H1 (cell line): ENCODE results near the gene MADD. TPM values are rescaled to one million over a fixed set of nuclear protein-coding genes. Genes with fewer than 3 reads are reported as not detected.

Source experiments
- CTCF ChIA-PET: fragments of 300-600 bp; sonication (Branson Sonifier 250); formaldehyde crosslinking; loops from one replicate; lab custom pipeline; 2021; ENCODE audit not compliant: partially characterized antibody; lab: Charles Lee
- POLR2A ChIA-PET: fragments of 300-600 bp; sonication (Branson Sonifier 250); formaldehyde crosslinking; loops from one replicate; lab custom pipeline; 2021; ENCODE audit warnings: inconsistent platforms; ENCODE audit not compliant: partially characterized antibody; lab: Charles Lee
- DNase-seq, 2 experiments: peaks; one replicate each; pipeline versions ENCODE4 v3.0.0 to v3.0.0-alpha.2; 2010 to 2022; ENCODE audit warnings: low spot score in 2 of 2, low read depth in 1 of 2, mixed read lengths in 1 of 2
- FAIRE-seq: peaks from 2 replicates; lab custom pipeline; 2011; peaks lifted over from hg19 to GRCh38; lab: Jason Lieb, UNC
- H2AFZ ChIP-seq: 2 replicates; pipeline ENCODE4 v1.8.1; 2012; ENCODE audit warnings: low read length, inconsistent platforms
- H2AK5ac ChIP-seq: 2 replicates; pipeline ENCODE4 v1.6.1; 2013; ENCODE audit warnings: low read depth, low read length
- H2BK120ac ChIP-seq: replicated peaks from 2 replicates; pipeline ENCODE3; 2013; ENCODE audit warnings: low read depth, low read length, inconsistent platforms
- H2BK12ac ChIP-seq: 2 replicates; pipeline ENCODE4 v1.6.1; 2013; ENCODE audit warnings: low read depth, low read length
- H2BK15ac ChIP-seq: 2 replicates; pipeline ENCODE4 v1.6.1; 2013; ENCODE audit warnings: low read length
- H2BK20ac ChIP-seq: 2 replicates; pipeline ENCODE4 v1.6.1; 2013; ENCODE audit warnings: low read length
- H2BK5ac ChIP-seq: 2 replicates; pipeline ENCODE4 v1.6.1; 2013; ENCODE audit warnings: low read depth, low read length
- H3K14ac ChIP-seq: 2 replicates; pipeline ENCODE4 v1.6.1; 2013; ENCODE audit warnings: inconsistent platforms; ENCODE audit not compliant: insufficient read length
- H3K18ac ChIP-seq: 2 replicates; pipeline ENCODE4 v1.6.1; 2013; ENCODE audit warnings: low read length; ENCODE audit errors: extremely low read depth
- H3K23ac ChIP-seq: 2 replicates; pipeline ENCODE4 v1.6.1; 2013; ENCODE audit warnings: inconsistent platforms; ENCODE audit not compliant: insufficient read length
- H3K23me2 ChIP-seq: 2 replicates; pipeline ENCODE4 v1.6.1; 2013; ENCODE audit warnings: low read depth, low read length
- H3K27ac ChIP-seq: 2 replicates; pipeline ENCODE4 v1.6.1; 2011; ENCODE audit warnings: low read depth, low read length, inconsistent platforms
- H3K27me3 ChIP-seq, 4 experiments: replicated peaks in 1 of 4; 1 replicate in 1 of 4; 2 replicates in 3 of 4; pipeline versions ENCODE4 v1.6.1 to v1.8.1; 2011 to 2013; ENCODE audit warnings: low read length in 3 of 4, mild to moderate bottlenecking in 3 of 4, inconsistent platforms in 2 of 4, mixed read lengths in 2 of 4, moderate library complexity in 1 of 4; ENCODE audit not compliant: control insufficient read depth in 3 of 4, insufficient read depth in 3 of 4; ENCODE audit errors: extremely low read depth in 1 of 4
- H3K36me3 ChIP-seq, 4 experiments: 2 replicates each; pipeline versions ENCODE4 v1.6.1 to v1.8.1; 2011 to 2013; ENCODE audit warnings: mild to moderate bottlenecking in 4 of 4, low read length in 3 of 4, moderate library complexity in 2 of 4, control low read depth in 1 of 4, inconsistent platforms in 1 of 4; ENCODE audit not compliant: insufficient read depth in 4 of 4, control insufficient read depth in 2 of 4
- H3K4ac ChIP-seq: replicated peaks from 2 replicates; pipeline ENCODE3; 2013; ENCODE audit warnings: low read length, low read depth, mixed read lengths, inconsistent platforms; ENCODE audit not compliant: insufficient read length
- H3K4me1 ChIP-seq, 4 experiments: replicated peaks in 1 of 4; 1 replicate in 1 of 4; 2 replicates in 3 of 4; pipeline versions ENCODE4 v1.6.1 to v1.8.1; 2011 to 2013; ENCODE audit warnings: low read length in 3 of 4, inconsistent platforms in 2 of 4, mixed read lengths in 1 of 4; ENCODE audit not compliant: insufficient read depth in 4 of 4, control insufficient read depth in 3 of 4
- H3K4me2 ChIP-seq, 2 experiments: 2 replicates each; pipeline versions ENCODE4 v1.6.1 to v1.8.1; 2011 to 2013; ENCODE audit warnings: low read depth in 2 of 2, low read length in 2 of 2, control low read depth in 1 of 2, inconsistent platforms in 1 of 2, mild to moderate bottlenecking in 1 of 2; ENCODE audit not compliant: insufficient read depth in 1 of 2
- H3K4me3 ChIP-seq, 4 experiments: fragments of 200-600, 300-600 bp in 1 of 4; sonication (generic), shearing (Covaris generic), sonication (Bioruptor Twin) in 1 of 4; 2 replicates each; pipeline versions ENCODE4 v1.5.1 to v1.8.1; 2011 to 2016; ENCODE audit warnings: low read length in 4 of 4, low read depth in 3 of 4, control low read depth in 2 of 4, inconsistent platforms in 2 of 4, mild to moderate bottlenecking in 2 of 4, mixed read lengths in 1 of 4, moderate library complexity in 1 of 4; ENCODE audit not compliant: insufficient read depth in 2 of 4; ENCODE audit errors: extremely low read depth in 1 of 4
- H3K56ac ChIP-seq: replicated peaks from 2 replicates; pipeline ENCODE3; 2013; ENCODE audit warnings: low read depth, mild to moderate bottlenecking, mixed read lengths, low read length, inconsistent platforms; ENCODE audit not compliant: insufficient read length
- H3K79me1 ChIP-seq: 2 replicates; pipeline ENCODE4 v1.6.1; 2013; ENCODE audit warnings: low read depth, low read length, control low read depth
- H3K79me2 ChIP-seq, 2 experiments: 2 replicates each; pipeline versions ENCODE4 v1.6.1 to v1.8.1; 2012 to 2013; ENCODE audit warnings: low read length in 2 of 2, mild to moderate bottlenecking in 2 of 2, inconsistent platforms in 1 of 2; ENCODE audit not compliant: insufficient read depth in 2 of 2, control insufficient read depth in 1 of 2
- H3K9ac ChIP-seq, 4 experiments: replicated peaks in 1 of 4; 1 replicate in 1 of 4; 2 replicates in 3 of 4; pipeline versions ENCODE4 v1.6.1 to v1.8.1; 2011 to 2013; ENCODE audit warnings: low read depth in 3 of 4, low read length in 3 of 4, control low read depth in 2 of 4, mild to moderate bottlenecking in 2 of 4, moderate library complexity in 2 of 4, inconsistent platforms in 1 of 4; ENCODE audit errors: extremely low read depth in 1 of 4
- H3K9me3 ChIP-seq, 2 experiments: 2 replicates each; pipeline versions ENCODE4 v1.6.1 to v1.8.1; 2012 to 2013; ENCODE audit warnings: mild to moderate bottlenecking in 2 of 2, moderate library complexity in 2 of 2, control low read depth in 1 of 2, inconsistent platforms in 1 of 2, low read depth in 1 of 2, low read length in 1 of 2, mixed read lengths in 1 of 2; ENCODE audit not compliant: insufficient read depth in 2 of 2
- H4K20me1 ChIP-seq, 2 experiments: replicated peaks in 1 of 2; 2 replicates each; pipeline versions ENCODE3 to v1.8.1; 2011 to 2013; ENCODE audit warnings: inconsistent platforms in 2 of 2, low read length in 2 of 2, mild to moderate bottlenecking in 1 of 2; ENCODE audit not compliant: insufficient read depth in 2 of 2, control insufficient read depth in 1 of 2
- H4K5ac ChIP-seq: 2 replicates; pipeline ENCODE4 v1.6.1; 2013; ENCODE audit warnings: low read length, low read depth, mixed read lengths, inconsistent platforms; ENCODE audit not compliant: insufficient read length
- H4K8ac ChIP-seq: 2 replicates; pipeline ENCODE4 v1.8.0; 2013; ENCODE audit warnings: mild to moderate bottlenecking, moderate library complexity, low read length, inconsistent platforms; ENCODE audit not compliant: insufficient read depth; ENCODE audit errors: extremely low read depth
- H4K91ac ChIP-seq: replicated peaks from 2 replicates; pipeline ENCODE3; 2013; ENCODE audit warnings: low read length, mixed read lengths, inconsistent platforms; ENCODE audit not compliant: insufficient read length
- JUND ChIP-seq: IDR thresholded peaks from 2 replicates; pipeline ENCODE4 v1.6.1; 2011; ENCODE audit warnings: mild to moderate bottlenecking, improper control_type of control experiment, low read length
- TAF1 ChIP-seq: IDR thresholded peaks from 2 replicates; pipeline ENCODE4 v1.6.1; 2011; ENCODE audit warnings: mild to moderate bottlenecking, low read depth, low read length
- WGBS, 2 experiments: shearing (Covaris generic) in 1 of 2; methylation state at CpG; one replicate each; pipeline versions ENCODE4 v1.1.6 to v1.1.7; 2013 to 2015; ENCODE audit warnings: low lambda C conversion rate in 2 of 2, mixed read lengths in 2 of 2, inconsistent platforms in 1 of 2, low coverage in 1 of 2, missing lambda C conversion rate in 1 of 2; ENCODE audit not compliant: insufficient replicate concordance in 2 of 2, insufficient coverage in 1 of 2, insufficient read length in 1 of 2; ENCODE audit errors: extremely low coverage in 1 of 2, missing lambda C conversion rate in 1 of 2; 5-methylcytosine and 5-hydroxymethylcytosine counted together
- polyA plus RNA-seq, 7 experiments: library from polyadenylated mRNA; depleted of rRNA in 3 of 7; stranded (reverse) in 5 of 7; unstranded in 2 of 7; fragments of >200 nt in 5 of 7; fragments of 200-250 nt in 2 of 7; gene quantifications; 1 replicate in 5 of 7; 2 replicates in 1 of 7; 4 replicates in 1 of 7; pipeline versions ENCODE4 v1.2.1 to v1.2.3, GENCODE V29; 2011 to 2013; ENCODE audit warnings: missing spikeins in 2 of 7, mixed read lengths in 2 of 7
- total RNA-seq: library from RNA; stranded (reverse); fragmentation: NEBNext Ultra II Directional; extraction: Animal tissue kit (Norgen Biotek cat#: 25700); gene quantifications from 2 replicates; pipeline ENCODE4 v1.2.1, GENCODE V29; 2021

MADD gene
- total and polyA plus RNA-seq, 2 of the 8 experiments (the other 6 are each of a cell fraction or from before 2014, with no cell fraction given), result 32.5 to 45.4 TPM

- H3K23ac ChIP-seq, result no peak overlapping the region
- H3K18ac ChIP-seq, result no peak overlapping the region
- WGBS, 2 experiments, result 97% methylated on average over 15 of the region's 15 CpGs; no CpG with 5 or more reads in 1 of the 2 experiments
- ChIA-PET POLR2A (interaction anchor here (1.2 kb wide), 1 partner anchor 39 kb away, joined by 5 read pairs; no protein-coding TSS in a partner anchor), CTCF (interaction anchor here (1.1 to 2.3 kb wide), 5 partner anchors 12 to 126 kb away, joined by 3 to 7 read pairs (median 4); no protein-coding TSS in a partner anchor)
- DNase-seq, result no peak
- no peaks in the 10 kb centered on the region; a peak in 1 of 7 replicates for H3K4me1 ChIP-seq
- no peak overlapping the region for H2BK5ac ChIP-seq
- no peak overlapping the region for H4K91ac ChIP-seq
- 0 out of 2 replicates have a peak, but pooled peaks cover 2% of the 10 kb centered on the region for H3K79me1 ChIP-seq
- H2BK15ac ChIP-seq, result no peak overlapping the region
- no peak overlapping the region for H3K9ac ChIP-seq
- peaks cover 0 to 5% of the 10 kb centered on the region in 2 experiments; a peak in 1 of 4 replicates for H3K9me3 ChIP-seq
- H3K4ac ChIP-seq, result no peak overlapping the region
- H4K5ac ChIP-seq, result no peak overlapping the region
- no peaks in the 10 kb centered on the region; a peak in 1 of 8 replicates for H3K36me3 ChIP-seq
- H2AFZ ChIP-seq, result no peak overlapping the region
- H3K4me3 ChIP-seq, result no peak overlapping the region
- FAIRE-seq, result no peak
- H3K14ac ChIP-seq, result no peak overlapping the region
- H2AK5ac ChIP-seq, result no peak overlapping the region
- H3K27ac ChIP-seq, result no peak overlapping the region
- no peak overlapping the region for H2BK12ac ChIP-seq
- H4K20me1 ChIP-seq, result peaks cover 0 to 12% of the 10 kb centered on the region in 2 experiments
- H3K27me3 ChIP-seq, result no peaks in the 10 kb centered on the region
- no peaks in the 10 kb centered on the region for H3K79me2 ChIP-seq
- H2BK120ac ChIP-seq, result no peak overlapping the region
- no peak for TF ChIP-seq TAF1
- no peak for TF ChIP-seq JUND
- no peak overlapping the region for H2BK20ac ChIP-seq
- H3K4me2 ChIP-seq, result no peak overlapping the region
- peaks cover 16% of the 10 kb centered on the region for H3K23me2 ChIP-seq
- H4K8ac ChIP-seq, result no peak overlapping the region
- no peak overlapping the region for H3K56ac ChIP-seq
Observed at GRCh38 chr11:47360341-47360740, 90.4 kb downstream of the MADD start.
